Breast epithelium (tissue), 4 donors: ENCODE data around the gene EXOG. TPM values are rescaled to one million over a fixed set of nuclear protein-coding genes. Genes with fewer than 3 reads are reported as not detected.

Source experiments
- DNase-seq, 2 donors: peaks; one replicate each; pipeline ENCODE4 v3.0.0-alpha.2; 2019; ENCODE audit warnings: low spot score in 2 of 2
- H3K27ac ChIP-seq, 2 donors: fragments of 200-600 bp; sonication (generic) in 1 of 2; one replicate each; pipeline ENCODE4 v1.5.1; 2016 to 2019; ENCODE audit warnings: mild to moderate bottlenecking in 1 of 2
- H3K27me3 ChIP-seq, 2 donors: fragments of 200-600 bp; sonication (generic) in 1 of 2; one replicate each; pipeline versions ENCODE4 v1.5.1 to v1.6.0; 2017 to 2019; ENCODE audit warnings: control low read depth in 1 of 2, mild to moderate bottlenecking in 1 of 2
- H3K36me3 ChIP-seq: fragments of 200-600 bp; one replicate; pipeline ENCODE4 v1.5.1; 2019
- H3K4me1 ChIP-seq, 2 donors: fragments of 200-600 bp; sonication (generic); one replicate each; pipeline ENCODE4 v1.5.1; 2016 to 2019; ENCODE audit warnings: control low read depth in 1 of 2
- H3K4me3 ChIP-seq, 3 donors: fragments of 200-600 bp; sonication (generic); 1 replicate in 2 of 3; 2 replicates in 1 of 3; pipeline ENCODE4 v1.5.1; 2016 to 2019; ENCODE audit warnings: mild to moderate bottlenecking in 3 of 3, moderate library complexity in 2 of 3
- H3K9me3 ChIP-seq, 2 donors: fragments of 200-600 bp; sonication (generic) in 1 of 2; one replicate each; pipeline ENCODE4 v1.5.1; 2016 to 2019; ENCODE audit warnings: control low read depth in 1 of 2
- CTCF ChIP-seq, 3 donors: fragments of 450-650 bp; IDR thresholded peaks; one replicate each; pipeline ENCODE4 v1.5.1; 2016 to 2017; ENCODE audit warnings: antibody characterized with exemption in 3 of 3, mild to moderate bottlenecking in 3 of 3, moderate library complexity in 3 of 3
- POLR2A ChIP-seq: fragments of 450-650 bp; IDR thresholded peaks from one replicate; pipeline ENCODE4 v1.6.1; 2016; ENCODE audit warnings: antibody characterized with exemption, mild to moderate bottlenecking, moderate library complexity
- POLR2AphosphoS5 ChIP-seq, 3 donors: sonication (generic); formaldehyde crosslinking; IDR thresholded peaks; one replicate each; pipeline ENCODE4 v1.6.1; 2017; ENCODE audit warnings: antibody characterized with exemption in 3 of 3
- intact Hi-C: fragments of 100-400 bp; cut with DNase I; formaldehyde crosslinking; loops from one replicate; pipeline ENCODE4 v1.15.1; 2023; ENCODE audit warnings: low total_unique reads
- total RNA-seq, 3 donors: library from RNA; depleted of rRNA; stranded (reverse); fragments of >200 nt; gene quantifications; one replicate each; pipeline ENCODE4 v1.1.0, GENCODE V29; 2016

EXOG gene
- total RNA-seq, 3 donors from 2014 or later: 7.5 to 10.2 (median 8.8) TPM

- Histone ChIP-seq H3K9me3 (peaks cover 0 to 10% of the 10 kb centered on the region in 2 donors), H3K27me3 (no peaks in the 10 kb centered on the region), H3K27ac (no peak overlapping the region), H3K4me3 (no peak overlapping the region), H3K36me3 (no peaks in the 10 kb centered on the region), H3K4me1 (no peaks in the 10 kb centered on the region)
- intact Hi-C loops: no loop called here
- DNase-seq: no peak
- TF ChIP-seq POLR2AphosphoS5 (IDR thresholded peaks at IDR 0.05): no peak
- TF ChIP-seq CTCF (IDR thresholded peaks at IDR 0.05): no peak
- no peak for TF ChIP-seq POLR2A
Observed at GRCh38 chr3:38549957-38550840, 54.1 kb downstream of the EXOG start.

GRCh38 chr3:38551026-38551832 lies 55.1 kb downstream of the EXOG start:
- intact Hi-C loops: no loop called here
- no peaks in the 10 kb centered on the region for H3K4me1 ChIP-seq
- TF ChIP-seq CTCF (IDR thresholded peaks at IDR 0.05): no peak
- no peak for TF ChIP-seq POLR2A
- TF ChIP-seq POLR2AphosphoS5 (IDR thresholded peaks at IDR 0.05): no peak
- no peak overlapping the region for H3K4me3 ChIP-seq
- no peaks in the 10 kb centered on the region for H3K36me3 ChIP-seq
- DNase-seq: no peak
- no peak overlapping the region for H3K27ac ChIP-seq
- no peaks in the 10 kb centered on the region for H3K27me3 ChIP-seq
- H3K9me3 ChIP-seq: peaks cover 0 to 10% of the 10 kb centered on the region in 2 donors

GRCh38 chr3:38552364-38552763 lies 56.2 kb downstream of the EXOG start:
- peaks cover 0 to 10% of the 10 kb centered on the region in 2 donors for H3K9me3 ChIP-seq
- no peak for DNase-seq
- no peak for TF ChIP-seq POLR2AphosphoS5 (IDR thresholded peaks at IDR 0.05)
- TF ChIP-seq CTCF (IDR thresholded peaks at IDR 0.05): no peak
- no peak for TF ChIP-seq POLR2A
- no peak overlapping the region for H3K4me3 ChIP-seq
- H3K27ac ChIP-seq: no peak overlapping the region
- no peaks in the 10 kb centered on the region for H3K4me1 ChIP-seq
- no peaks in the 10 kb centered on the region for H3K27me3 ChIP-seq
- H3K36me3 ChIP-seq: no peaks in the 10 kb centered on the region
- intact Hi-C loops: no loop called here

DNA sequence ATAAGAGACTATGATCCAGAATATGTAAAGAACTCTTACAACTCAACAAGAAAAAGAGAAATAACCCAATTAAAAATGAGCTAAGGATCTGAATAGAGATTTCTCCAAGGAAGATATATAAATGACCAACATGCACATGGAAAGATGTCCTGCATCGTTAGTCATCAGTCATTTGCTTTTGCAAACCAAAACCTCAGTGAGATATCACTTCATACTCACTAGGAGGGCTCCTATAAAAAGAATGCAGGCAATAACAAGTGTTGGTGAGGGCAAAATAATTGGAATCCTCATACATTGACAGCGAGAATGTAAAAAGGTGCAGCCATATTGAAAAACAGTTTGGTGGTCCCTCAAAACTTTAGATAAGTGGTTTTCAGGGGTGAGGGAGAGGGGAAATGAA lies 56.9 kb downstream of the EXOG start:
- Histone ChIP-seq H3K4me3 (no peak overlapping the region), H3K9me3 (peaks cover 0 to 10% of the 10 kb centered on the region in 2 donors), H3K4me1 (no peaks in the 10 kb centered on the region), H3K27me3 (no peaks in the 10 kb centered on the region), H3K27ac (no peak overlapping the region), H3K36me3 (no peaks in the 10 kb centered on the region)
- no peak for TF ChIP-seq CTCF (IDR thresholded peaks at IDR 0.05)
- TF ChIP-seq POLR2A: no peak
- TF ChIP-seq POLR2AphosphoS5 (IDR thresholded peaks at IDR 0.05): no peak
- intact Hi-C loops: no loop called here
- no peak for DNase-seq
